LNCaP clone FGC (cell line): ENCODE results near the gene U2AF2.

Experiments
- DNase-seq: peaks from one replicate; pipeline ENCODE4 v3.0.0-alpha.2; 2011; ENCODE audit warnings: low read depth
- H3K4me3 ChIP-seq: 2 replicates; pipeline ENCODE4 v1.5.1; 2011; ENCODE audit warnings: mild to moderate bottlenecking, low read depth, low read length, control low read depth
- TF ChIP-seq, protein P1 (sequence below): IDR thresholded peaks from 2 replicates; pipeline ENCODE4 v1.5.1; 2012; ENCODE audit warnings: mild to moderate bottlenecking; ENCODE audit not compliant: control insufficient read depth, insufficient read depth; ENCODE audit errors: extremely low read depth

Gene U2AF2

DNA sequence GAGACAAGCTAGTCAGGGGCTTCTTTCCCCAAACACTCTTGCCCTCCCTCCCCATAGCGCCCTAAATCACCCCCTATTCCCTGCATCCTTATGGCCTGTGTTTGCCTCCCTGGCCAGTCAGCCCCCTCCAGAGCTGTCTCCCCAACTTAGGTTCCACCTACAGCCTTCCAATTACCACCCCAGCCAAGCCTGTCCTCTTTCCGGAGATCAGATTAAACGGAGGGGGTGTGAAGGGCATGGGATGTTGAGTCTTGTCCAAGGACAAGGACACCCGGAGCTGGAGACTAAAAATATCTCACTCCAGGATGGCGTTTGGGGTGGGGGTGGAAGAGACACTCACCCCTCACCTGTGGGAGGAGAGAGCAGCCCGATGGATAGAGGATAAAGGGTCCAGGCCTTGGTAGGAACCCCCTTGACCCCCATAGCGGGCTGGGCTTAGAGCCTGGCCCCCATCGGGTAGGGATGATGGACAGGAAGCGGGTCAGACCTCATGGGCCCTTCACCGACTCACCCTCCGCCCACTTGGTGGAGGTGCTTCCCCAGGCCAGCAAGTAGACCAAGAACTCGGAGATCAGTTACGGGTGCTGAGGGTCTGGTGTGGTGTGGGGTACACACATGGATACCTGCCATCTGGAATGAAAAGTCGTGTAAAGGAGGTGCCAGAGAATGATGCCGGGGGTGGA is 43.4 kb upstream of the U2AF2 start:
- no peak overlapping the region for H3K4me3 ChIP-seq
- TF ChIP-seq, protein P1, sequence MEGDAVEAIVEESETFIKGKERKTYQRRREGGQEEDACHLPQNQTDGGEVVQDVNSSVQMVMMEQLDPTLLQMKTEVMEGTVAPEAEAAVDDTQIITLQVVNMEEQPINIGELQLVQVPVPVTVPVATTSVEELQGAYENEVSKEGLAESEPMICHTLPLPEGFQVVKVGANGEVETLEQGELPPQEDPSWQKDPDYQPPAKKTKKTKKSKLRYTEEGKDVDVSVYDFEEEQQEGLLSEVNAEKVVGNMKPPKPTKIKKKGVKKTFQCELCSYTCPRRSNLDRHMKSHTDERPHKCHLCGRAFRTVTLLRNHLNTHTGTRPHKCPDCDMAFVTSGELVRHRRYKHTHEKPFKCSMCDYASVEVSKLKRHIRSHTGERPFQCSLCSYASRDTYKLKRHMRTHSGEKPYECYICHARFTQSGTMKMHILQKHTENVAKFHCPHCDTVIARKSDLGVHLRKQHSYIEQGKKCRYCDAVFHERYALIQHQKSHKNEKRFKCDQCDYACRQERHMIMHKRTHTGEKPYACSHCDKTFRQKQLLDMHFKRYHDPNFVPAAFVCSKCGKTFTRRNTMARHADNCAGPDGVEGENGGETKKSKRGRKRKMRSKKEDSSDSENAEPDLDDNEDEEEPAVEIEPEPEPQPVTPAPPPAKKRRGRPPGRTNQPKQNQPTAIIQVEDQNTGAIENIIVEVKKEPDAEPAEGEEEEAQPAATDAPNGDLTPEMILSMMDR = no peak
- DNase-seq = no peak

DNA sequence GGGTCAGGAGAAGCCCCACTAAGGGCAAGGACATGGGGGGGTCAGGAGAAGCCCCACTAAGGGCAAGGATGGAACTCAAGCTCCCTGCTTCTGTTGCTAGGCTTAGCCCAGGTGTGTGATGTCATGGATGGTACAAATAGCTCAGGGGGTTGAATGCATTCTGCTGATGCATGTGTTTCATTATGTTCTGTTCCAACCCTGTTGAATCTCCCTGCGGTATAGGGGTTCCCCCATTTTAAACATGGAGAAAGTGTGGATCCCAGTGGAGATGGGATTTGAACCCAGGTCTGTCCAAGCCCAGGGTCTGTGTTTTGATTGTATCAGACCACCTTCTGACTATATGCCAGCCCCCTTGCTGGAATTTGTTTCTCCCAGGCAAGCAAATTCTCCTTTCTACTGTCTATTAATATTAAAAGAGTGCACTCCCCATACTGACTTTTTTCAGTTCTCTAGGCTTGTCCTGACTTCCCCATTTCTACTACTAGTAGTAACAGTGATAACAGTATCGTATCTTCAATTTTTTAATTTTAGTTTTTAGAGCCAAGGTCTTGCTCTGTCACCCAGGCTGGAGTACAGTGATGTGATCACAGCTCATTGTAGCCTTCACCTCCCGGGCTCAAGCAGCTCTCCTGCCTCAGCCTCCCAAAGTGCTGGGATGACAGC is 42.7 kb upstream of the U2AF2 start:
- H3K4me3 ChIP-seq = no peak overlapping the region
- no peak for DNase-seq
- TF ChIP-seq, protein P1 = no peak

DNA sequence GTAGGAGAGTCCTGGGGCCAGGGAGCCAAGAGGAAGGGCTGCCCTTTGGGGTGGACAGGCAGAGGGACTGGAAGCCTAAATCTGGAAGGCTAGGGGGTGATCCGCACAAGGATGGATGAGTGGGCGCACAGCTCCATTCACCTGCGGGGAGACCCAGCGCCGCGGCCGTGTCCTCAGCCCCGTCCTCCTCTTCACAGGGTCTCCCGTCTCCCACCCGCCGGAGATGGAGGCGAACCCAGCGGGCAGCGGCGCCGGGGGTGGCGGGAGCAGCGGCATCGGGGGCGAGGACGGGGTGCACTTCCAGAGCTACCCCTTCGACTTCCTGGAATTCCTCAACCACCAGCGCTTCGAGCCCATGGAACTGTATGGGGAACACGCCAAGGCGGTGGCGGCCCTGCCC is 41.4 kb upstream of the U2AF2 start:
- TF ChIP-seq, protein P1 = no peak
- no peak for DNase-seq

DNA sequence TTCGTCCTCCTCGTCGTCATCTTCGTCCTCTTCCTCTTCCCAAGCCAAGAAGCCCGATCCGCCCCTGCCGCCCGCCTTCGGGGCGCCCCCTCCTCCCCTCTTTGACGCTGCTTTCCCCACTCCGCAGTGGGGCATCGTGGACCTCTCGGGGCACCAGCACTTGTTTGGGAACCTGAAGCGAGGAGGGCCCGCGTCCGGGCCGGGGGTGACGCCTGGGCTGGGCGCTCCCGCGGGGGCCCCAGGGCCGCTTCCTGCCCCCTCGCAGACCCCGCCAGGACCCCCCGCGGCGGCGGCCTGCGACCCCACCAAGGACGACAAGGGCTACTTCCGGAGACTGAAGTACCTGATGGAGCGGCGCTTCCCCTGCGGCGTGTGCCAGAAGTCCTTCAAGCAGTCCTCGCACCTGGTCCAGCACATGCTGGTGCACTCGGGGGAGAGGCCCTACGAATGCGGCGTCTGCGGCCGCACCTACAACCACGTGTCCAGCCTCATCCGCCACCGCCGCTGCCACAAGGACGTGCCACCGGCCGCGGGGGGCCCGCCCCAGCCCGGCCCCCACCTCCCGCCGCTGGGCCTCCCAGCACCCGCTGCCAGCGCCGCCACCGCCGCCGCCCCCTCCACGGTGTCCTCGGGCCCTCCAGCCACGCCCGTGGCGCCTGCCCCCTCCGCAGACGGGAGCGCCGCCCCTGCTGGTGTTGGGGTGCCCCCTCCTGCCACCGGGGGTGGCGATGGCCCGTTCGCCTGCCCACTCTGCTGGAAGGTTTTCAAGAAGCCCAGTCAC is 40.7 kb upstream of the U2AF2 start:
- H3K4me3 ChIP-seq = no peak overlapping the region
- TF ChIP-seq, protein P1 = no peak
- no peak for DNase-seq

More for the DNA sequence above, 41.4 kb upstream of the U2AF2 start:
- no peak overlapping the region for H3K4me3 ChIP-seq

DNA sequence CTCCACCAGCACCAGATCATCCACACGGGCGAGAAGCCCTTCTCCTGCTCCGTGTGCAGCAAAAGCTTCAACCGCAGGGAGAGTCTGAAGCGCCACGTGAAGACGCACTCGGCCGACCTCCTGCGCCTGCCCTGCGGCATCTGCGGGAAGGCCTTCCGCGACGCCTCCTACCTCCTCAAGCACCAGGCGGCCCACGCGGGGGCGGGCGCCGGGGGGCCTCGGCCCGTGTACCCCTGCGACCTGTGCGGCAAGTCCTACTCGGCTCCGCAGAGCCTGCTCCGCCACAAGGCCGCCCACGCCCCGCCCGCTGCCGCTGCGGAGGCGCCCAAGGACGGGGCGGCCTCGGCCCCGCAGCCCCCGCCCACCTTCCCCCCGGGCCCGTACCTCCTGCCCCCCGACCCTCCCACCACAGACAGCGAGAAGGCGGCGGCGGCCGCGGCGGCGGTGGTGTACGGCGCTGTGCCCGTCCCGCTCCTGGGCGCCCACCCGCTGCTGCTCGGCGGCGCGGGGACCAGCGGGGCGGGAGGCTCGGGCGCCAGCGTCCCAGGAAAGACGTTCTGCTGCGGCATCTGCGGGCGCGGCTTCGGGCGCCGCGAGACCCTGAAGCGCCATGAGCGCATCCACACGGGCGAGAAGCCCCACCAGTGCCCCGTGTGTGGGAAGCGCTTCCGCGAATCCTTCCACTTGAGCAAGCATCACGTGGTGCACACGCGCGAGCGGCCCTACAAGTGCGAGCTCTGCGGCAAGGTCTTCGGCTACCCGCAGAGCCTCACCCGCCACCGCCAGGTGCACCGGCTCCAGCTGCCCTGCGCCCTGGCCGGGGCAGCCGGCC is 39.9 kb upstream of the U2AF2 start:
- TF ChIP-seq, protein P1 = no peak
- H3K4me3 ChIP-seq = no peak overlapping the region
- DNase-seq = no peak

DNA sequence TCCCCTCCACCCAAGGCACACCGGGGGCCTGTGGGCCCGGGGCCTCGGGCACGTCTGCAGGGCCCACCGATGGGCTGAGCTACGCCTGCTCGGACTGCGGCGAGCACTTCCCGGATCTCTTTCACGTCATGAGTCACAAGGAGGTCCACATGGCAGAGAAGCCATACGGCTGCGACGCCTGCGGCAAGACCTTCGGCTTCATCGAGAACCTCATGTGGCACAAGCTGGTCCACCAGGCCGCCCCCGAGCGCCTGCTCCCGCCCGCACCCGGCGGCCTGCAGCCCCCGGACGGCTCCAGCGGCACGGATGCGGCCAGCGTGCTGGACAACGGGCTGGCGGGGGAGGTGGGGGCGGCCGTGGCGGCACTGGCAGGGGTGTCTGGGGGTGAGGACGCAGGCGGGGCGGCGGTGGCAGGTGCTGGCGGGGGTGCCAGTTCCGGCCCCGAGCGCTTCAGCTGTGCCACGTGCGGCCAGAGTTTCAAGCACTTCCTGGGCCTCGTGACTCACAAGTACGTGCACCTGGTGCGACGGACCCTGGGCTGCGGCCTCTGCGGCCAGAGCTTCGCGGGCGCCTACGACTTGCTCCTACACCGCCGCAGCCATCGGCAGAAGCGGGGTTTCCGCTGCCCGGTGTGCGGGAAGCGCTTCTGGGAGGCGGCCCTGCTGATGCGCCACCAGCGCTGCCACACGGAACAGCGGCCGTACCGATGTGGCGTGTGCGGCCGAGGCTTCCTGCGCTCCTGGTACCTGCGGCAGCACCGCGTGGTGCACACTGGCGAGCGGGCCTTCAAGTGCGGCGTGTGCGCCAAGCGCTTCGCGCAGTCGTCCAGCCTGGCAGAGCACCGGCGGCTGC is 39.1 kb upstream of the U2AF2 start:
- DNase-seq = no peak
- TF ChIP-seq, protein P1 = no peak
- H3K4me3 ChIP-seq = no peak overlapping the region
